ENCODE results near the gene PLA2G5. TPM values are rescaled to one million over a fixed set of nuclear protein-coding genes. Genes with fewer than 3 reads are reported as not detected.

Gene PLA2G5
- total RNA-seq, 4 donors from 2014 or later = 1.5 to 5.0 (median 1.9) TPM; not detected in 1

DNA sequence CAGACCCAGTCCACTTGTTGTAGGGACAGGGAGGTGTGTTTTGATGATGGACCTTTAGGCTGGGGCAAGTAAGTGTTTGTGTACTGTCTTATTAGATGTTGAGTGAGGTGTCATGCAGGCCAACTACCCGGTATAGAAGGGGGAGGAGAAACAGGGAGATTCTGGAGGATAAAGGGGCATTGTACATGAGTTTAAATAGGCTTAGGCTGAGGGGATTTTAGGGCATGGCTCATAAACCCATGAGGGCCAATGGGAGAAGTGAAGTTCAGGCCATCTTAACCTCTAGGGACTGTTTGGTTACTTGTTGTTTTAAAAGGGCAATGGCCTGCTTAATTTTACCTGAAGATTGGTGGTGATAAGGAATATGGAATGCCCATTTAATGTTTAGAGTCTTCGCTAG, 38.2 kb upstream of the PLA2G5 start:
- H3K36me3 ChIP-seq = no peaks in the 10 kb centered on the region
- no peak for TF ChIP-seq POLR2A (IDR thresholded peaks at IDR 0.05)
- TF ChIP-seq, protein P1, sequence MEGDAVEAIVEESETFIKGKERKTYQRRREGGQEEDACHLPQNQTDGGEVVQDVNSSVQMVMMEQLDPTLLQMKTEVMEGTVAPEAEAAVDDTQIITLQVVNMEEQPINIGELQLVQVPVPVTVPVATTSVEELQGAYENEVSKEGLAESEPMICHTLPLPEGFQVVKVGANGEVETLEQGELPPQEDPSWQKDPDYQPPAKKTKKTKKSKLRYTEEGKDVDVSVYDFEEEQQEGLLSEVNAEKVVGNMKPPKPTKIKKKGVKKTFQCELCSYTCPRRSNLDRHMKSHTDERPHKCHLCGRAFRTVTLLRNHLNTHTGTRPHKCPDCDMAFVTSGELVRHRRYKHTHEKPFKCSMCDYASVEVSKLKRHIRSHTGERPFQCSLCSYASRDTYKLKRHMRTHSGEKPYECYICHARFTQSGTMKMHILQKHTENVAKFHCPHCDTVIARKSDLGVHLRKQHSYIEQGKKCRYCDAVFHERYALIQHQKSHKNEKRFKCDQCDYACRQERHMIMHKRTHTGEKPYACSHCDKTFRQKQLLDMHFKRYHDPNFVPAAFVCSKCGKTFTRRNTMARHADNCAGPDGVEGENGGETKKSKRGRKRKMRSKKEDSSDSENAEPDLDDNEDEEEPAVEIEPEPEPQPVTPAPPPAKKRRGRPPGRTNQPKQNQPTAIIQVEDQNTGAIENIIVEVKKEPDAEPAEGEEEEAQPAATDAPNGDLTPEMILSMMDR (IDR thresholded peaks at IDR 0.05) = no peak
- no peaks in the 10 kb centered on the region for H3K4me1 ChIP-seq
- no peak overlapping the region for H3K4me3 ChIP-seq
- H3K27ac ChIP-seq = no peak overlapping the region
- DNase-seq = no peak
- H3K9me3 ChIP-seq = no peaks in the 10 kb centered on the region
- H3K27me3 ChIP-seq = no peaks in the 10 kb centered on the region

DNA sequence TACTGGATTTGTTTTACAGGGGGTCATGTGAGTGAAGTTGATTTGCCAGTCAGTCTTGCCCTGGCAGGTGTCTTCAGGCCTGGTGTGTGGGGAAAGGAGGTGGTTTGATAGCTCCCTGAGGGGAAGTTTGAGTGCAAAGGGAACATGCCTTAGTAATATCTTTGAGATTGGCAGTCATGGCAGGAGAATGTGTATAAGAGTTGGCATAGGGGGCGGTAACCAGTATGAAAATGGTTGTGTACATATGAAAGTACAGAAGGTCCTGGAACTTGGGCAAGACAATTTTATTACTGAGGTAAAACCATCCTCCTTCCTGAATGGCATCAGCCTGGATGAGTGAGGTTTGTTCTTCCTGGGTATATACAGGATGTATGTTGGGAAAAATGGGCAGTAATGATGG, 37.6 kb upstream of the PLA2G5 start:
- Histone ChIP-seq H3K27me3 (no peaks in the 10 kb centered on the region), H3K4me1 (no peaks in the 10 kb centered on the region), H3K36me3 (no peaks in the 10 kb centered on the region), H3K9me3 (no peaks in the 10 kb centered on the region), H3K4me3 (no peak overlapping the region), H3K27ac (no peak overlapping the region)
- no peak for DNase-seq
- TF ChIP-seq, protein P1 (IDR thresholded peaks at IDR 0.05) = no peak
- TF ChIP-seq POLR2A (IDR thresholded peaks at IDR 0.05) = no peak

DNA sequence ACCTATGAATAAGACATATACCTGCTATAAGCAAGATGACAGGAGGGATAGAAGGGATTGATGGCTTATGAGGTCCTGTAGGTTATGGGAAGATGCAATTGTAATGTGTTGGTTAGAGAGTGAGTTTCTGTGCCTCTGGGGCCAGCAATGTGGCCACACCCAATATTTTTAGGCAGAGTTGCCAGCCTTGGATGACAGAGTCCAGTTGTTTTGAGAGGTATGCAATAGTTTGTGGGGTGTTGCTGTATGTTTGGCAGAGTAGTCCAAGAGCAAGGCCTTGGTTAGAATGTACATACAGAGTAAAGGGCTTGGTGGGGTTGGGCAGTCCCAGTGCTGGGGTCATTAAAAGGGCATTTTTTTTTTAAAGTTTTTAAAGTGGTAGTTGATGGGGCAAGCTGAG, 36.6 kb upstream of the PLA2G5 start:
- H3K36me3 ChIP-seq = no peaks in the 10 kb centered on the region
- H3K4me3 ChIP-seq = no peak overlapping the region

DNA sequence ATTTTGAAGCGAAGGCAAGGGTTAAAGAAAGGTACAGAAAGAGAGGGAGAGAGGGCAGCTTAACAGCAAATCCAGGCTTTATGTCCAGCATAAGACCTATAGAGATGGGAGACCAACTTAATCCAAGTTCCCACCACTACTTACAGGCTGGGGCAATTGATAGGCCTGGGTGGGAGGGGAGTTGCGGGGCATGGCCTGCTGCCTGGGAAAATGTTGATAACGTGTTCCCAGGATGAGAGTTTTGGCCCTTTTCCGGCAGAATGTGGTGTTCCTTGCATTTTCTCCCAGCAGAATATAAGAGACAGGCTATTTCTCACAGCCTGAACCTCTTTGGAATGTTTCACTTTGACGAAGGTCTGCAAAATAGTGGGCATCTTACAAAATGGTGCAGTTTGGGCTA, 34.9 kb upstream of the PLA2G5 start:
- Histone ChIP-seq H3K36me3 (no peaks in the 10 kb centered on the region), H3K27me3 (no peaks in the 10 kb centered on the region), H3K27ac (no peak overlapping the region), H3K4me1 (no peaks in the 10 kb centered on the region), H3K4me3 (no peak overlapping the region), H3K9me3 (no peaks in the 10 kb centered on the region)
- DNase-seq = no peak
- TF ChIP-seq POLR2A (IDR thresholded peaks at IDR 0.05) = no peak
- TF ChIP-seq, protein P1 (IDR thresholded peaks at IDR 0.05) = no peak

More for the DNA sequence above, 36.6 kb upstream of the PLA2G5 start:
- H3K27me3 ChIP-seq = no peaks in the 10 kb centered on the region
- TF ChIP-seq, protein P1 (IDR thresholded peaks at IDR 0.05) = no peak
- TF ChIP-seq POLR2A (IDR thresholded peaks at IDR 0.05) = no peak
- no peaks in the 10 kb centered on the region for H3K9me3 ChIP-seq
- no peak overlapping the region for H3K27ac ChIP-seq
- H3K4me1 ChIP-seq = no peaks in the 10 kb centered on the region
- no peak for DNase-seq

DNA sequence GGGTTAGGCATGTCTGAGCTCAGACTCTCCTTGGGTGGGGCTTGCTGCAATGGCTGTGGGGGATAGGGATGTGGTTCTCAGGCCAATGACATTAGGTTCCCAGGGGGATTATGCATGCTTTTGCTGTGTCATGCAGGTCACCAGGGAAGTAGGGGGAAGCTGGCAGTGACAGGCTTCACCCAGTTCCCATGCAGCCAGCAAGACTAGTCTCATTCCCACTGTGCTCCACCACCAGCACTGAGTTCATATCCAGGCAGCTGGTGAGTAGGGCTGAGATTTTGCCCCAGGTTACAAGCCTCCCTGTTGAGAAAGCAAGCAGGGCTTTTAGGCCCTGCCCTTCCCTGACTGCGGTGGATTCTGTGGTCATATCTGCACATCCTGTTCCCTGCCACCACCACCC, 32.1 kb upstream of the PLA2G5 start:
- Histone ChIP-seq H3K9me3 (no peaks in the 10 kb centered on the region), H3K36me3 (no peaks in the 10 kb centered on the region), H3K4me3 (no peak overlapping the region), H3K27me3 (no peaks in the 10 kb centered on the region), H3K27ac (no peak overlapping the region), H3K4me1 (no peaks in the 10 kb centered on the region)
- DNase-seq = no peak
- no peak for TF ChIP-seq POLR2A (IDR thresholded peaks at IDR 0.05)
- TF ChIP-seq, protein P1 (IDR thresholded peaks at IDR 0.05) = no peak

DNA sequence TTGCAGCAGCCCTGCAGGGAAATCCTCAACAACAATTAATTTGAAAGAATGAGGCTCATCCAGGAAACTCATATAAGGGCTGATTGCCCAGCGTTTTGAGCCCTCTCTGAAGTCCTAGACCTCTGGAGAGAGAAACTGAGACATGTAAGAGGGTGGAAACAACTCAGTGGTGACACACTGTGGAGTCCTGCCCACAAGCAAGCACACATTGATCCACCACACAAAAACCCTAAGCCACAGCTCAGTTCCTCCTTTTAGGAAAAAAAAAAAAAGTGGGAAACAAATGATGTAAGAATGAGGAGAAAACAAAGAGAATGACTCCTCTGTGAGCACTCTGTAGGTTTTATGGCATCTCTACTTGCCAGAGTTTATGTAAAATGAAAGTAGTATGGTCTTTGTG, 22.9 kb upstream of the PLA2G5 start:
- no peaks in the 10 kb centered on the region for H3K4me1 ChIP-seq
- H3K4me3 ChIP-seq = no peak overlapping the region
- no peak overlapping the region for H3K27ac ChIP-seq
- H3K27me3 ChIP-seq = no peaks in the 10 kb centered on the region
- H3K9me3 ChIP-seq = peaks cover 0 to 2% (median 0%) of the 10 kb centered on the region in 4 donors
- H3K36me3 ChIP-seq = no peaks in the 10 kb centered on the region
- TF ChIP-seq, protein P1 (IDR thresholded peaks at IDR 0.05) = no peak
- TF ChIP-seq POLR2A (IDR thresholded peaks at IDR 0.05) = no peak
- DNase-seq = no peak
